Activated CD4-positive, CD25-positive, alpha-beta regulatory T cell treated with anti-CD3 and anti-CD28 coated beads, Interleukin-2, amount 50 U/mL, for 16 hours (primary cell): ENCODE data around the gene CALD1.

ENCODE experiments used
- DNase-seq: peaks from one replicate; pipeline ENCODE4 v3.0.0-alpha.2; 2020; ENCODE audit warnings: low read depth, low spot score

The CALD1 gene

GRCh38 chr7:134778941-134779740, at the start of gene CALD1:
Gene CALD1 (plus strand): TSS chr7:134779634. CDS start chr7:134867734, 88,100 bp downstream.
- DNase-seq, result no peak

- DNase-seq, result no peak
These were observed 49.5 kb upstream of the CALD1 start for GRCh38 chr7:134729895-134730294.

GRCh38 chr7:134730411-134730829, 49.0 kb upstream of the CALD1 start:
- no peak for DNase-seq

- no peak for DNase-seq
These were observed 47.8 kb upstream of the CALD1 start for GRCh38 chr7:134731616-134732015.

- no peak for DNase-seq
These were observed 46.7 kb upstream of the CALD1 start for GRCh38 chr7:134732728-134733127.

- DNase-seq, result no peak
These were observed 43.1 kb upstream of the CALD1 start for GRCh38 chr7:134736381-134736780.

GRCh38 chr7:134737566-134738345, 41.7 kb upstream of the CALD1 start:
- DNase-seq, result no peak

GRCh38 chr7:134739362-134739761, 40.1 kb upstream of the CALD1 start:
- no peak for DNase-seq

- no peak for DNase-seq
These were observed 39.1 kb upstream of the CALD1 start for GRCh38 chr7:134740376-134740775.

- DNase-seq, result no peak
These were observed 37.4 kb upstream of the CALD1 start for GRCh38 chr7:134741907-134742635.

GRCh38 chr7:134742688-134743350, 36.6 kb upstream of the CALD1 start:
- no peak for DNase-seq

GRCh38 chr7:134744569-134744968, 34.9 kb upstream of the CALD1 start:
- DNase-seq, result no peak

GRCh38 chr7:134747326-134747725, 32.1 kb upstream of the CALD1 start:
- no peak for DNase-seq

- DNase-seq, result peak; percentile 31
These were observed 29.1 kb upstream of the CALD1 start for GRCh38 chr7:134750083-134751062.

GRCh38 chr7:134752006-134752760, 27.3 kb upstream of the CALD1 start:
- DNase-seq, result no peak

- no peak for DNase-seq
These were observed 23.9 kb upstream of the CALD1 start for GRCh38 chr7:134755422-134756022.

- no peak for DNase-seq
These were observed 21.5 kb upstream of the CALD1 start for GRCh38 chr7:134757938-134758337.

- DNase-seq, result no peak
These were observed 20.5 kb upstream of the CALD1 start for GRCh38 chr7:134758981-134759380.

GRCh38 chr7:134761266-134761665, 18.2 kb upstream of the CALD1 start:
- no peak for DNase-seq
